ENCODE measurements around the gene RAPGEF5.

Gene RAPGEF5

DNA sequence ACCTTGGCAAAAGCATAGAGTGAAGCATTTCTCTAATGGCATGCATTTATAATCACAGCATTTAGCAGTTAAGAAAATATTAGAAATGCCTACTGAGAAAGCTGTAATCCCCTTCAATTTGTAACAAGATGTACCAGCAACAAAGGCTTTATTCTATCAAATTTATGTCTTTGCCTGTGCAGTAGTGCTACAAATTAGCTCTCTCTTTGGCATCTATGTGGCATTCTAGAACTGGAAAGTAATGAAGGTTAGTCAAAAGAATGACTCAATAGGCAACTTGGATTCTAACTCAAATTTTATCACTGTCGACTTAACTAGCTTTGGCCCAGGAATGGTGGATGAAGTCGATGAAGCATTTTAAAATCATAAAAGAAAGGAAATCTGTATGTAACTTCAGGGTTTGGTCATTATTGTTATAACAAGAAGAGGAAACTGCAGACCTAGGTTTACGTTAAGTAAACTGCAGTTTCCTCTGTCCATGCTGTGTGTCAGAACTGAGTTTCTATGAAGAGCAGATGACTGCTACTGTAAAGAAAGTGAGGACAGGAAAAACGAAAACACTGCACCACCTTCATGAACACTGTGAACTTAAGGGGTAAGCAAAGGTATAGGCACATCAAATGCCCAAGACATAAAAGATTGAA lies 140.0 kb downstream of the RAPGEF5 start:
- no peak for DNase-seq (ENCODE audit: low read depth)

DNA sequence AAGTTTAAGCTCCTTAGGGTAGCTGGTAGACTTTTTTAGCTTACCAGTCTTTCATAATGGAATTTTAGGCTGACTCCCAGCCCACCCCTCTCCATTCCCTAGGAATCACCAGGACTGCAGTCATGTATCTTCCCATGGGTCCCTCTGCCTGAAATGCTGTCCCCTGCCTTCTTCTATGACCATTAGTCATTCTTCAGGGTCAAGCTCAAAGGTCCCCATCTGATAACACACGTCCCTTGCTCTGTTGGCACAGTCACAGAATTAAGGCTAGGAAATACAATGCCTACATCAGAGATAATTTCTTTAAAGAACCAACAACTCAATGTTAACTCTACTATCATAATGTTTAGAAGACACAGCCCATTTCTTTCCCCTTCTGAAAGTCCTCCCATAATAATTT lies 140.6 kb downstream of the RAPGEF5 start:
- DNase-seq (ENCODE audit: low read depth): no peak

- DNase-seq (ENCODE audit: low read depth): no peak
Measured at GRCh38 chr7:22214000-22214399, 143.0 kb downstream of the RAPGEF5 start.

DNA sequence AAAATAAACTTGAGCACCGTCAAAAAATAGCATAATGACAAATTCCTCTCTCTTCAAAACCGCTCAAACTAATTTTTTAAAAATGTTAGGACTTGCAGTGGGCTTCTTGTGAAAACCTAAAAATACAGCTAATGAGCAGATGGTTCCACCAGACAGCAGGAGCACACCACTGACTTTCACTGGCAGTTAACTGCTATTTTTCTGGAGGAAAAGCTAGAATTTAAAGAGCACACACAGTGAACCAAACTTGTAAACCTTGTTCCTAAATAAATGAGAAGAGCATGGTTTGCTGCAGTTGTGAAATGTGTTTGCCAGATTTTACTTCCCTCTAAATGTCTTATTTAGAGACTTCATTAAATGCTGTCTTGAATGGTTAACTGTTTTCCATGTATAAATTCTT lies 143.9 kb downstream of the RAPGEF5 start:
- DNase-seq (ENCODE audit: low read depth): no peak

DNA sequence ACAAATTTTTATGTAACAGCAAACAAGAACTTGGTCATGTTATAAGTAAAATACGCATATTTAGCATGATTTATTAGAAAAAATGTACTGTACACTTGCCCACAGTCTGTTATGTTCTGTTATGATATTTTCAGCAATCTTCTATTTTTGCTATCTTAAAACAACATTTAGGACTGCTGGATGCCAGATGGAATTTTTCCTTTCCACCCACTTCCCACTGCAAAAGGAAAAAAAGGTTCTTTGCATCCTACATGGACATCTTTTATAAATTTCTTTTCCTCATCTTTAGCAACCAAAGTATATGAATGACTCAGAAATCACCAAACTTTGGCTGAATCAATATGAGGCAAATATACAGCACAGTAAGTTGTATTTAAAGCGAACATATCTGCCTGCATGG lies 146.0 kb downstream of the RAPGEF5 start:
- DNase-seq (ENCODE audit: low read depth): no peak

GRCh38 chr7:22210355-22210754 lies 146.6 kb downstream of the RAPGEF5 start:
- no peak for DNase-seq (ENCODE audit: low read depth)

GRCh38 chr7:22208799-22209198 lies 148.2 kb downstream of the RAPGEF5 start:
- DNase-seq (ENCODE audit: low read depth): no peak

GRCh38 chr7:22207724-22208225 lies 149.2 kb downstream of the RAPGEF5 start:
- DNase-seq (ENCODE audit: low read depth): no peak

GRCh38 chr7:22205631-22206030 lies 151.3 kb downstream of the RAPGEF5 start:
- no peak for DNase-seq (ENCODE audit: low read depth)

GRCh38 chr7:22204312-22204711 lies 152.6 kb downstream of the RAPGEF5 start:
- DNase-seq (ENCODE audit: low read depth): no peak

DNA sequence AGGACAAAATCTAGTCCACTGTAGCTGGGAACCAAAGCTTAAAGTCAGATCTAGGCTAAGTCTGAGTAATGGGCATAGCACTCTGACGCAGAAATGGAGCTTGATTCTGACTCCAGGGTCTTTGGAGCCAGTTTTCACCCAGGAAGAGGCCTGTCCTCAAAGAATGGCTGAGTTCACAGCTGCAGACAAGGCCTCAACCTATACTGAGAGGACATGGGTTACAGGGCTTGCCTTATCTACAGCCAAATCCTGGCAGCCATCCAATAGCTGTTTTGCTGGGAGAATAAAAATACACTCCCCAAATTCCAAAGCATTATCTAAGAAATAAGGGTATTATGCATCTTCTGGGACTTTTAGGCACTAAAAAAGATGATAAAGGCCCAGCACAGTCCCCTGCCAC lies 154.8 kb downstream of the RAPGEF5 start:
- DNase-seq (ENCODE audit: low read depth): no peak

DNA sequence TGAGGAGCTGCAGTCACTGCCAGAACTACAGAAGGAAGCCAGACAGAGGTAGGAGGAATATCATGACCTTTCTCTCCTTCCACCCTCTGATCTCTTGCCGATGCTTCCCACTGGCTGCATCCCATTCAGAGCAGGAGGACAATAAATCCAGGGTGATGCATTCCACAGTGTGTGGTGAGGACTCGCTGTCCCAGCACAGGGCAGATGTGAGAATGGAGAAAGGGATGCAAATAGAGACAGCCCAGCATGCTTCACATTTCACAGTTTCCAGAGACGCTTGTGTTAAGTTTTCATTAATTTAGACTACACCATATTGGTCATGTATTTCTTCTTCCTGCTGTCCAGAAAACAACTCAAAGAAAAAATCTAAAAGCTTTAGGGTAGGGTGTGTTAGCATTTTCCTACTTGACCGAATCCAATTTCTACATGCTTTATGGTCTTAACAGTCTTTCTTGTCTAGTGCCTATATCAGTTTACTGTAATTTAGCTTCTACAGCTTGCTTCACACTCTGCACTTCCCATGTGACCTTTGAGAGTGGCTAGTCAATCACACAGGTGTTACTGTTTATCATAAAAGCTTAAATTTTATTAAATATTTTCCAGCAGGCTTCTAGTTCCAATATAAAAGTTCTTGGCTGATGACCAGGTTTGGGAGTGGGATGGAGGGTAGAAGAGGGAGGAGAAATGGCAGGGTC lies 155.6 kb downstream of the RAPGEF5 start:
- no peak for DNase-seq (ENCODE audit: low read depth)

- DNase-seq (ENCODE audit: low read depth): no peak
Measured at GRCh38 chr7:22200777-22201176, 156.2 kb downstream of the RAPGEF5 start.

- DNase-seq (ENCODE audit: low read depth): no peak
Measured at GRCh38 chr7:22200238-22200637, 156.7 kb downstream of the RAPGEF5 start.

DNA sequence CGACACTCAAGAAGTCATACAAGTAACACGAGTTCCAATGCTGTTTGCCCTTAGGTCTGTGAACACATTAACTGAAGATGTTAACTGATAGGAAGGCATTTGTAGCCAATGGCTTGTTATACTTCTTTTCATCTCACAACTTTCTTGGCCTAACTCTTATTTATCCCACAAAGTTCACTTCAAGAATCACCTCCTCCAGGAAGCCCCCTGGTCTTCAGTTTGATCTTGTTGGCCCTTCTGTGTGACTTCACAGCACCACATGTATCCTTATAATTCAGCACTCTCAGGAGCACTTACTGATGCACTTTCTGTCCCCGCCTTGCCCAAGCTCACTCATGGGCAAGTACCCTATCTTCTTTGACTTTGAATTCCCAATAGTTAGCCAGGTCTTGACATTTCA lies 159.6 kb downstream of the RAPGEF5 start:
- no peak for DNase-seq (ENCODE audit: low read depth)

GRCh38 chr7:22196429-22196828 lies 160.5 kb downstream of the RAPGEF5 start:
- no peak for DNase-seq (ENCODE audit: low read depth)

- no peak for DNase-seq (ENCODE audit: low read depth)
Measured at GRCh38 chr7:22195397-22196172, 161.4 kb downstream of the RAPGEF5 start.

- no peak for DNase-seq (ENCODE audit: low read depth)
Measured at GRCh38 chr7:22194658-22195273, 162.2 kb downstream of the RAPGEF5 start.

DNA sequence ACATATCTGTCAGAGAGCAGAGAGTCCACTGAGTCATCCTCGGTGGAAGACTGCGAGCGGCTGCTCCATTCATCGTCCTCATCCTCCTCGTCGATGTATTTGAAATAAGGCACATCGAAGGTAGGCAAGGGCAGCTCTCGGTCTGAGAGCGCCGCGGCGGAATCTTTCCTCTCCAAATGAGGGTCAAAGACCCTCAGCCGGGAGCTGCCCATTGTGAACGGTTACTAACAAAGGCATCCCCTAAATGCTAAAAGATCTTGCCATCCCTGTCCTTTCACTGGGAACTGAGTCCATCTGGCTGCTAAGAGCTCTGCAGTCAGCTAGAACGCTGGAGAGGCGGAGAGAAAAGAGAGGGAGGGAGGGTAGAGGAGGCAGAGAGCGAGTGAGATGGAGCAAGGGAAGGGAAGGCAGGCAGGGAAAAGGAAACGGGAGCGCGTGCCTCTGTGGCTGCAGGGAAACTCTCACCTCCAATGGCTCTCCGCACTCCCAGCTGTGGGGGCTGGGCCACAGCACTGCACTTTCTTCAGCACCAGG lies 163.4 kb downstream of the RAPGEF5 start:
- DNase-seq (ENCODE audit: low read depth): no peak

DNA sequence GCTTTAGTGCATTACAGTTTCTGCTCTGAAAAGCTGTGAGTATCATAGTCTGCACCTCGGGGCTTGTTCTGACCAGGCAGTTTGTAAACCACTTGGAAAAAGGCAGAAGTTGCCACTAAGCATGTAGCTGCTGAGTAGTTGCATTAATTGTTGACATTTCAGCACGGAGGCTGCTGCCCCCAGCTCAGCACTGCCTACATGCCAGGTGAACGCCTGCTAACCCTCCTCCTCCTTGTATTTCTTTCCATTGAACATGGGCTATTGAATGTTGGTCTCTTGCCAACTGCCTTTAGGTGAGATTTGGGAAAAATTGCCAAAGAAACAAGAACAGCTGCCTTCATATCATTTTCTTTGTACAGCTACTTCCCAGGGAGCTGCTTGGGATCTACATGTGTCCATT lies 164.2 kb downstream of the RAPGEF5 start:
- no peak for DNase-seq (ENCODE audit: low read depth)

DNA sequence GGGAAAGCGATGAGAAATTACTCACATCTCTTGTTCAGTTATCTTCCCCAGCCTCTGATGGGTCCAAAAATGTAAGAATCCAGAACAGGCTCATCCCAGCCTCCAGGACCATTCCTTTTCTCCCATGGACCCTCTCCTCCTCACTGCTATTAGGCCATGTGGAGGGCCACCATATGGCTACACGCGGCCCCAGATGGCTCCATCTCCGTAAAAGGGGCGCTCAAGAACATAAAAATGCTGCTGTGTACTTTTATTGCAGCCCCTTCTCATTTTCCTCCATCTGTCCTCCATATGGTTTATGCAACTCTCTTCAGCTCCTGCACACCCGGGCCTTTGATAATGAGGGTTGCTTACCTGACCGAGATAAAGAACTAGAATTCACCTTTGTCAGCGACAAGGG lies 166.2 kb downstream of the RAPGEF5 start:
- DNase-seq (ENCODE audit: low read depth): no peak

DNA sequence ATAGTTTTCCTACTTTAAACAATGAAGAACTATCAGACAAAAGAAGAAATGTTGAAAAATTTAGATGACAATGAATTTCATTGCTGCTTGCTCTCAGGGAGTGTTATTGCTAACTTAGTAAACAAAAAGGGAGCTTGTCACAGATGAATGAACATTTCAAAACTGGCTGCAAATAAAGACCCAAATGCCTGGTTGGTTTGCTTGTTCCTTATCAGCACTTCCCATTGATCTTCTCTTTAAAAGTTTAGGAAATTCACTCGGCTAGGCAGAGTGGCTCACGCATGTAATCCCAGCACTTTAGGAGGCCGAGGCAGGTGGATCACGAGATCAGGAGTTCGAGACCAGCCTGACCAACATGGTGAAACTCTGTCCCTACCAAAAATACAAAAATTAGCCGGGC lies 167.2 kb downstream of the RAPGEF5 start:
- no peak for DNase-seq (ENCODE audit: low read depth)
